GM12874 (cell line): Measurements from ENCODE around the gene TRIM37.

Experiments used
- CTCF ChIP-seq: IDR thresholded peaks from 2 replicates; pipeline ENCODE4 v1.5.1; 2011; ENCODE audit warnings: low read depth, mild to moderate bottlenecking, control low read depth, low read length, moderate library complexity; ENCODE audit not compliant: insufficient read depth

The TRIM37 gene

GRCh38 chr17:58947824-58948223, 158.9 kb downstream of the TRIM37 start:
- no peak for TF ChIP-seq CTCF

GRCh38 chr17:58947411-58947810, 159.3 kb downstream of the TRIM37 start:
- no peak for TF ChIP-seq CTCF

GRCh38 chr17:58944166-58944565, 162.5 kb downstream of the TRIM37 start:
- TF ChIP-seq CTCF = no peak

- no peak for TF ChIP-seq CTCF
These were observed 170.4 kb downstream of the TRIM37 start for GRCh38 chr17:58936295-58936694.

GRCh38 chr17:58932956-58933355, 173.7 kb downstream of the TRIM37 start:
- no peak for TF ChIP-seq CTCF
